Kidney tubule cell (primary cell): ENCODE data around the gene FLRT3.

ENCODE experiments used
- DNase-seq: peaks from one replicate; pipeline ENCODE4 v3.0.0-alpha.2; 2018; ENCODE audit warnings: low spot score

FLRT3 gene

DNA sequence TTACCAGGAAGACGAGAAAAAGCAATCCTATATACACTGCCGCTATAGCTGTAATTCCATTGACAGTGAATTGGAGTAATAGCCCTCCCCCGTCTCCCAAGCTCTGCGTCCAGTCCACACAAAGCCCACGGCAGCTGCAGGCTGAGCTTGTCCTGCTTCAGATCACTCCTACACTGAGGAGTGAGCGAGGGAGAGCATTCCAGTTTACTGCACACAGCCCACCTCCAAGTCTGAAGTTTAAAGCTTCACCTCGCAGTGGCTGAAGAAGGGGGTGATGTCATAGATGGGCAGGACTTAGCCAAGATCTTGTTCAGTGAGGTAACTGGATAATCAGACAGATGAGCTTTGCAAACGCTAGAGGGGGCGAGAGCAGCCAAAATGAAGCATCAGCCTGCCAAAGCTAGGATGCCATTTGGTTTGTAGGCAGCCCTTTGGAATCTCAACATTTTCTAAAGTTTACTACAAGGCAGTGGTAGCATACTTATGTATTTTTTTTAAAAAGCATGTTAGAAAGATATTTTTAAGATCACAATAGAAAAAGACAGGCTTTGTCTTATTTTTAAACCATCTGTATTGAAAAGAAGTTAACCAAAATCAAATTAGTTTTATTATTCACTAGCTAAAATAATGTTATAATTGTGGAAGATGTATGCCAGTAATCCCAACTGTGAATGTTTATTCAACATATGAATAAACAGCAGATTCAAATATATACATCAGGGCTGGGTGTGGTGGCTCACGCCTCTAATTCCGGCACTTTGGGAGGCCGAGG, at the start of gene FLRT3:
Gene FLRT3, minus strand, starts transcription at position 213 of the 772 bp plus-strand sequence. CDS start 10,106 bp downstream, outside the sequence.
- peak; percentile 98 for DNase-seq

DNA sequence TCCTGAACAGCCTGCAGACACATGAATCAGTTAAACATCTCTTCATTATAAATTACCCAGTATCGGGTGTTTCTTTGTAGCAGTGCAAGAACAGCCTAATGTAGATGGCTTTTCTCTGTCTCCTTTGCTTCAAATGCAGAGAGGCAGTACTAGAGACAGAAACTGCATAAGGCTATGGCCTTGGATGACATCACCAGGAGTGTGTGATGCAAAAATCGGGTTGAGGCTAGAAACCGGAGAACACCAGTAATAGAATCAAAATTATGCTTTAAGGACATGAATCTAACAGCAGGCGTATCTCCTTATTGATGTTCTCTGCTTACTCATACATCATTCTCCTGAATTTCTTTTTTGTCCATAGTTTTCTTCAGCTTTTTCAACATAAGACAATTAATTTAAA, 49.3 kb upstream of the FLRT3 start:
- no peak for DNase-seq

DNA sequence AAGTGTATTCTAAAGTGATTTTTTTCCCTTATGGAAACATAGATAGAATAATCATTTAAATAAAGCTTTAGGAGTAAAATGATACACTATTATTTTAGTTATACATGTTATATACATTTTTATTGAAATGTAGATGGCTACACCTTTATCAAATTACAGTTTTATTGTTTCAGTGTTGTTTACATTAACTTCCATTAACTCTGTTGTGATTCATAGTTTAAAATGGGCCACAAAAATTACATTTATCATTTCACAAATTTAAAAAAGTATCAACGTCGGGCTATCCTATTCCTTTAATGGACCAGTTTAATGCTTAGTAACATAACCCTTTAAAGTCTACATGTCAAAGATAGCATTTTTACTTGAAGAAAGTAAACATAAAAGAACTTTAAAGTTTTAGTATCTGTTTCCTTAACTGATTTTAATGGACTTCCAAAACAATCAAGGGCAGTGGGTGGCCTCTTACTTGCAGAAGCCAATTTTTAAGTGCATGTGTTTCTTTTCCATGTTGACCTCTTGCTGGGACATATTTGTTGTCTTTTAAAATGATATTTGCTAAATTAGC, 47.8 kb upstream of the FLRT3 start:
- DNase-seq = no peak

DNA sequence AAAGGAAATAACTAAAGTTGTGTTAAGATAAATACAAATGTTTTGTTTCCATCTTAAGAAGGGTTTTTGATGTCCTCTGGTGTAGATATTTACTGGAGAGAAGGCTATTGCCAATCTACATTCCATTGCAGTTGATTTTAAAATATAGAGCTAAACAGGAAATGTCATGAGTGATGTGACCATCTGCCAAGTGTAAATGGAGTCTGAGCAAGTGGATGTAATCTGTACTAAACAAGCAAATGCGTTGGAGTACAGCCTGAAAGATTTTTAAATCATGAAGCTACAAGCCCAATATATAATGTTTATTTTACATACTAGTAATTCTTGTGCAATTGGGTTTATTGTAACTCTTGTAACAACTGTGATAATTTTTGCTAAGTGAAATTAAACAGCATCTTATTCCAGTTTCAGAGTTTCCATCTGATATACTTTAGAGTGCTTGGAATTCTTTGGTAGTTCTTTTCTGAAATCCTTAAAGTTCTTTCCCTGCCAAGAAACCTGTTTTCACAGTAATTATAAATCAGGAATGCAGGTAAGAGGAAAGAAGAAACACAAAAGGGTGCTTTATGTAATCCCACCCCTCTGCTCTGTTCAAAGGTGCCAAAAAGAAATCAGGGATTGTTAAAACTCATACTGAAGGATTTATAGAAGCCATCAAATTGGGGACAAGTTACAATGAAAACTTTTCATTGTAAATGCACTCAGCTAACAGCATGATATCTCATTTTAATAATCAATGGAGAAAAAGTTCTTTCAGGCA, 47.2 kb upstream of the FLRT3 start:
- no peak for DNase-seq

DNA sequence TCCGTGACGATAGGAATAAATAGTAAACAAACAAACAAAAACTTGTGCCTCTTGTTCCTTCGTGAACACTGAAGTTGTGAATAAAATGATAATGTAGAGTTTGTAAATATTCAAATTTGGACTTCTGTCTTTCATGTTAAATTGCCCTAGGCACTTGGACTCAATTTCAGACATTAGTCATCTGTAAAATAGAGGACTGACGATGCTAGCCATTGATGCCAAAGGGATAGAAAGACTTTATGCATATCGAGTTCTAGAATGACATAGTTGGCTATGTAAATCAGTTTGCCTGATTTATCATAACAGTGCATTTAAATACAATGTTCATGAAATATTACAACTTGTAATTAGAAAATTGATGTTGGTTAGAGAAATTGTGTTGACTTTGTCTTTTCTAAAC, 45.9 kb upstream of the FLRT3 start:
- DNase-seq = no peak

DNA sequence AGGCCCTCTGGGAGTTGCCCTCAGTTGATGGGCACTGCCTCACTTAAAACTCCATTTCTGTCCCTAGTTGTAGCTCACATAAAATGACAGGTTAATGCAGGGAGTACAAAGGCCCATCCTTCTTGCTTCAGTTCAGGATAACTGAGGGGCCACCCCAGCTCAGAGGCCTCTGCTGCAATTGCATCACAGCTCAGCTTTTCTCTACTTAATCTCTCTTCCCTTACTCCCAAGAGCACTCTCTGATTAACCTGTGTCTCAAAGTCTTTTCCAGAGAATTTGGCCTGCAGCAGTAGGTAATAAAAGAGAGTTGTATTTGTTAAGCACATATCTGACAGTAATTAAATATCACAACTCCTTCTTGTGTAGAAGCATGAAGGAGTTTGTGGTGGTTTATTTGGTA, 40.9 kb upstream of the FLRT3 start:
- no peak for DNase-seq

DNA sequence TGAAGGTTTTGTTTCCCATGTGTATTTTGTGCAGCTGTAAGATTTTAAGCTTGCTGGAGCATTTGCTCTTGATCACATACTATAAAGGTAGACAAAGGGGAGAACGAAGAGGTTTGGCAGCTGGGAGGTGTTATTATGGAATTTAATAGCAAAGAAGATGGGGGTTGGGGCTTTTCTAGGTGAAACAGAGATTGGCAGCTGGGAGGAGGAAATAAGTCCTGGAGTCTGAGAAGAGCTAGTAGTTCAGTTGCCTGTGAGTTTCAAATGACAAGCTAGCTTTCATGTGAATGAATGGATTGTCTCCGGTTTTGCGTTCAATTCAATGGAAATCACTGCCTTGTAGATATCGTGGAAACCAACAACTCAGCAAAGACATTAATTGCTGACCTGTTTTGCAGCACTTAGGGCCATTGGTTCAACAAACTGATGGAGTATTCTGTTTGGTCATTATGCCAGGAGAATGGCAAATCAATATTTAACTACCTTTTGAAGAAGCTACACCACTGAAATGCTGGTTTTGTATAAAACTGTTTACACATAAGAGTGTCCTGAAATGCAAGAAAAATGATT, 38.1 kb upstream of the FLRT3 start:
- no peak for DNase-seq

DNA sequence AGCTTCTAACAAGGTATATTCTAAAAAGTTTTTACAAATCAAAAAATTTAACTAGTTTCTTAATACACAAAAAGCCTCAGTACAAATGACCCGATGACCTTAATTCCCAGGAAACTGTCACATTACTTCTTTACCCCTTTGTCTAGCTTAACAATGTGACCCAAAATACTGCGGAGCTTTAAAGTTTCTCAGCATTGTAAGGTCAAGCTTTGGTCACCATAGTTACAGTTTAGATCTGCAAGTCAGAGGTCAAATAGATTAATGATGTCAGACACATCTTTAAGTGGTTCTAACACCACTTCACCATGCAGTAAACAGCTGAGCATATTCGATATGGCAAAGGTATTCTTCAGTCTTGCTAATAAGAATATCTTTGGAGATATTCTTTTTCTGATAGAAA, 36.8 kb upstream of the FLRT3 start:
- no peak for DNase-seq

DNA sequence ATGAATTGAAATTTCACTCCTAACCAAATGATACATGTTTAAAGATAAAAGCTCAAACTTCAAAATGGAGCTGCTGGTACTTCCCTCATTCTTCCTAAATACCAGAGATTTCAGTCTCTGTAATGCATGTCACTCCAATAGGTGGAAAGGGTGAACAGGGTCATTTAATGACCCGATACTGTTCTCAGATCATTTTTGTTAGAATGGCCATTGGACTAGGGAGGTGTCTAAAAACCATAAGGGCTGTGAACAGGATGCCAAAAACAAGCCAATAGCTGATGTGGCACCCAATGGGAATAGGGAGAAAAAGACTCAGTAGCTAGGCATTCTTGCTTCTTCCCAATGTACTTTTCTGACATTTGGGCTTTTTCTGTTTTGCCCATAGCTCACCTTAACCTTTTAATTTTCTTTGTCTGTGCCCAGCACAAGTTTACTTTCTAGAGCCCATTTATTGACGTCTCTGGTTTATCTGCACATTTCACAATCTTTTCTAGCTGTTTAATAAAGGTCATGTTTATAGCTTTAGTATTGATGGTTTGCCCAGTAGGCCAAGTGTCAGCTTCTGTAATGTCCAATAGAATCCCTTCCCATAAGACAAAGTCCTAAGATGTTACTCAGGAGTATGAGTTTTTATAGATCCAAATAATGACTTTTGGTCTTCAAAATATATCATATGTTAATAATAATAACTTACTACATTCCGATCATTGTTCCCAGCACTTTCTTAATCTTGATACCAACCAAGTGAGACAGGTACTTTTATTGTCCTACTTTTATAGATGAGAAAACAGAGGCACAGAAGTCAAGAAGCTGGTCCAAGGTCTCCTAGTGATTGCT, 24.3 kb upstream of the FLRT3 start:
- DNase-seq = no peak

DNA sequence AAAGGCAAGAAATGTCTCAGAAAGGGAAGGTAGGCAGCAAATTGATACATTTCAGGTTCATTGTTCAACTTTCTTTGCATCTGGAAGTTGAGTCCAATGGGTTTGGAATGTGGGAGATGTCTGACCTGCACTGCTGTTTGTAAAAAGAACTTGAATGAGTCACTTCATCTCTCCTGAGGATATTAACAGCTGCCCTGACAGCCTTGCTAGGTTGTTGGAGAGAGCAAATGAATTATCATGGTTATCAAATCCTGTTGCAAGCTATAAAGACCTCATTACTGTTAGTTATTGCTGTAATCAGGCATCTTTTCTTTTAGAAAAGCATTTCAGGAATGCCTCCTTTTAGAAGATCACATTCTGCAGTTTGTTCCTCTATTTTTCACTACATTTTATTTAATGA, 23.0 kb upstream of the FLRT3 start:
- DNase-seq = peak; percentile 52

DNA sequence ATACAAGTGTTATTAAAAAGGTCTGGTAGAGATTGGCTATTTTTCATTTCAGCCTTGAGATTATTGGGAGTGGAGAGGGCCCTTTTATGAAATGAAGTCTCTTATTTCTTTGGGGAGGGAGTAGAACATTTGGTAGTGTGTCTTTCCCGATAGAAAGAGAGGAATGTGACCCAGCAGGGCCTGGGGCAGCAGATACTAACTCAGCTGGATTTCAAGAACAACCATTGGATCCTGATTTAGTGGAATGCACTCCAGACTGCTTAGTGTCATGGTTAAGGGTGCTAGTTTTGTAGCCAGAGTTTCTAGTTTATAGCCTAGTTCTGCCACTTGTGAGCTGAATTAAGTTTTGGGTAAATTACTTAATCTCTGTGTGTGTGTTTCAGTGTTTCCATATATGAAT, 18.4 kb upstream of the FLRT3 start:
- no peak for DNase-seq

DNA sequence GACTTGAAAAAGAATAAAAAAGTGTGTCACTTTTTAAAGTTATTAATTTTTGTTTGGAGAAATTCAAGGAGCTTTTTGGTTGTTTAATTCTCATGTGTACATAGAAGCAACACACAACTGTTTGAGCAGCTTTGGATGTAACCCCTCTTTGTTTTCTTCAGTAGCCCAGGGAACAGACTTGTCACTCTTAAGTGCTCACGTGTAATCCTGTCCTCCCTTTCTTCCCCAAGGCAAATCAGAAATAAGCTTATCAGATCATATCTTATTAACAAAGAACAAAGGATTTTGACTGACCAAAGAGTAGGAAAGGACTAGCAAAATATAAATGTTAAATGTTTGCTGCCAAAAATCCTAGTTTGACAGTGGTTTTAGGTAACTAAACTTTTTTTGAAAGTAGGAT, 7.3 kb upstream of the FLRT3 start:
- no peak for DNase-seq

DNA sequence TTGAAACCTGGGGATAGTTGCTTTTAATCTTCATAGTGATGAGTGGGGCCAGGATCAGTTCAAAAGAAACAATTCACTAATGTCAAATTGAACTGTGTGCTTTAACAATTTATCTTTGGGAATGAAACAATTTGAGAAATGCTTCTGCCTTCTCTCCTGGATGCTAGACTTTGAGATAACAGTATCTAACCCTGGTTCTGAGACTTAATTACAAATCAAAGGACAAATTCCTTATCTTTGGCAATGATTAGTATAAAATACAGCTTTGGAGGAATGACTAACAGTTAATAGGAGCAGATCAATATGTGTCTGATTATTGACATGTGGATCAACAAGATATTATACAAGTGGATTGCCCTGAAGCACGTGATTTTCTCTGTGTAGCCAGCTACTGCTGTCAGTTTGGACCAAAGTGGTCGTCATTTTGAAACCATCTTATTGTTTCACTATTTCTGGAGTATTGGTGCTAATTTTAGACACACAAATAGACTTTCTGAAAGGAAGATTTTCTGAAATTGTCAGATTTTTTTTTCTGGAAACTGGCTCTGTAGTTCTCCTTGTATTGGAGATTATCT, 6.2 kb upstream of the FLRT3 start:
- no peak for DNase-seq

DNA sequence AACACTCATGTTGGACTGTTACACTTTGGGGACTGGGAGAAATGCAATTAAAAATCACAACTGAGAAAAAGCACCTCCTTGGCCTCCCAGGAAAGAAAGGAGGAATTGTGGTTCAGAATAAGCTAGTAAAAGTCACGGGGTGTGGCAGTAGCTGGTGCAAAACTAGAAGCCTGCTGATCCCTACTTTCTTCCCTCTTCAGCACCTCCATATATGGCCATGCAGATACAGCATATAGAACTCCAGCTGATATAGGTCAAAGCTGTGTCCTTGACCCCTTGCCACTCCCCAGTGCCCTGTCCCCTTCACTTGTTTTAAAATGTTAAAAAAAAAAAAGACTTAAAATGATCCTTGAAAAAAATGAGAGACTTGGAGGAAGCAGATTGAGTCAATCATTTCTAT, 5.5 kb upstream of the FLRT3 start:
- DNase-seq = no peak

DNA sequence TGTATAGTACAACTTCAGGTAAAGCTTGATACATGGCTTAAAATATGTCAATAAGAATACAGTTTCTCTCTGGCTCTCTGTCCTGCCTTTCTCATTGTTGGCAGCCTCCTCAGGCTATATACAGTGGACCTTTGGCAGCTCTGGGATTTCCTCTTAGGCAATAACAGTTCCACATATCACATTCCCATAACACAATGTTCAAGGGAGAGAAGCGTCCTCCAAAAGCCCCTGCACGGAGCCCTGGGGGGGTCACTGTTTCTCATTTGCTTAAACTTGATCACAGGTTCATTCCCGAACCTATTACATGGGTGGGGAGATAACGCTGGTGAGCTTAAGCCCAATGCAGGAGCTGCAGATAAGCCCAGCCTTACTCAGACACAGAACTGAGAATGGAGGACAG, 4.4 kb upstream of the FLRT3 start:
- no peak for DNase-seq

DNA sequence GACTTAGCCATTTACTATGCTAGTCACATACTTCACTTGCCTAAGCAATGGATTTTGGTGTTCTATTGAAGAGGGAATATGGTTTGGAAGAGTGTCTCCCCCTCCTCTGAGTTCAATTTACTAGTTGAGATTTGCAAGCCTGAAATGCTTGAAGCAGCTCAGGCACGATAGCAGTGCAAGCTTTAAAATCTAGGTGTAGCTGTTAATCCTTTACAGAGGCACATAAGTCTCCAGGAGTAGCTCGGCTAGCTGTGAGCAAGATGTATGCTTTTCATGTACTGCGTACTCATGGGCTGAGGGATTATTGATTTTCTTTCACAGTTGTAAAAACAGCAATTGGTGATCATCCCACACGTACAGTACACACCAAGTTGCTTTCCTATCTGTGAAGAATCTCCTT, 726 bp downstream of the FLRT3 start:
- DNase-seq = peak; percentile 56

DNA sequence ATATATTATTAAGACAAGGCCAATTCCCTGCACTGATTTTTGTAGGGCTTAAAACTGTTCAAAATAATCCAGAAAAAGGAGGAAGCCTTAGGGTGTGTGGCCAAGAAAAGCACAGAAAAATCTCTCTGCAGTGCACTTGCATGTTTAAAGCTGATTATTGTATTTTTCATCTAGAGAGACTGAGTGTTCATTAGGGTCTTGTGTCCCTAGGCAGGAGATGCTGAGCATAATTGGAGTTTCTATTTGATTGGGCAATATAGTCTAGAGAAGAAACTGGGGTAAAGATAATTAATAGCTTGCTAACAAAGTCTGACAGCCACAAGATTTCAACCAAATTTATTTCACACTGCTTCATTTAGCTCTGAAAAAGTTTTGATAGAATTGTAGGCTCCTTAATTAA, 2.4 kb downstream of the FLRT3 start:
- DNase-seq = no peak

DNA sequence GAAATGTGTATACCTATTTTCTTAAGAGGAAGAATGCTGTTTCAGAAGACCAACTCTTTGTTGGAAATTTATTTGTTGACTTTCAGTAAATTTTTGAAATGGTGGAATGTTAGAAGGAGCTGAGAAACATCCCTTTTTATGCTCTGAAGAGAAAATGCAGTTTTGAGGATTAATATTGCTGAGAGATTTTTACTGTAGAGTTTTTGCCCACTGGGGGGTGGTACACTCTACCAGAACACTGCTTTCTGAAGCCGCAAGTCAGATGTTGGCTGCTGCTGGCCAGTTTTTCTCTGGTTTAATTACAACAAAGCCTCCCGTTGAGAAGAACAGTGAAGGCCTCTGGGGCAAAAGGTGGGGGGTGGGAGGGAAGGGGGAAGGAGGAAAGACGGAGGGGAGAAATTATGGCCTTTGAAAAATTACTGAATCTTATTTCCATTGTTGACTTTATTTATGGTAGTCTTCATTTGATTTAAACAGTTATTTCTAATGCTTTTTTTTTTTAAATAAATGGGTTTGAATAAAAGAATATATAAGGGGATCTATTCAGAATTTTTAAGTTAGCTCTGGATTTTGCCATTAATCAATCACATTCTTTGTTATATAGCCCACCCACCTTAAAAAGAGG, 3.0 kb downstream of the FLRT3 start:
- DNase-seq = peak; percentile 78

DNA sequence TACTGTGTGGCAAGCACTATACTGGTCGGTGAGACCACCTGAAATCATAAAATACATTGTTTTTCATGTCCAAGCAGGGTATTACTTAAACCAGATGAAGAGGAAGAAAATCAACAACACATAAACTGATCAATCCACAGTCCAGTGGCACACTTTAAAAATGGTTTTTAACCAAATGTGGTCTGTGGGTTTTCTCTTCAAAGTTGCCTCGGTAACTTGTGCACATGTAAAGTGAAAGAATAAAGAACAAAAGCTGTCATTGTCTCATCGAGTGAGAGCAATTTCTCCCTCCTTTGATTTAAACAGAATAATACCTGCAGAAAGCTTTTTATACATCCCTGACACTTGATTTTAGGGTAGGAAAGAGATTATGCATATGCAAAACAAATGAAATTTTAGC, 3.7 kb downstream of the FLRT3 start:
- no peak for DNase-seq

DNA sequence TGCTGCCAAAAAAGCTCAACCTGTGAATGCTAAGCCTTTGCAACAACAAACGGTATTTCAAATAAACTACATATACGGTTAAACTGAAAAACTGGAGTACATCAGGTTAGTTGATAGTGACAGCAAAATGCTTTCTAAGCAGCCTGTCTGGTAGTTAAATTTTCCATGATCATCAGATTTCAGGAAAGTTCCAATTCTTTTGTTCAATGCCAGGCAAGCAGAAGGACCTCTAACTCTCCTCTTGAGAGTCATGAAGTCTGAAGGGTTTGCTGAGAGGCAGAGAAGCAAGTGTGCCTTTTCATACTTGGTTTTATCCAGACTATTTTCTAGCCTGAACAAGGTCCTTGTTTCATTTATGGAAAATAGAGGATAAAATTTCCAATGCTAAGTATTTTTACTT, 4.5 kb downstream of the FLRT3 start:
- DNase-seq = no peak

DNA sequence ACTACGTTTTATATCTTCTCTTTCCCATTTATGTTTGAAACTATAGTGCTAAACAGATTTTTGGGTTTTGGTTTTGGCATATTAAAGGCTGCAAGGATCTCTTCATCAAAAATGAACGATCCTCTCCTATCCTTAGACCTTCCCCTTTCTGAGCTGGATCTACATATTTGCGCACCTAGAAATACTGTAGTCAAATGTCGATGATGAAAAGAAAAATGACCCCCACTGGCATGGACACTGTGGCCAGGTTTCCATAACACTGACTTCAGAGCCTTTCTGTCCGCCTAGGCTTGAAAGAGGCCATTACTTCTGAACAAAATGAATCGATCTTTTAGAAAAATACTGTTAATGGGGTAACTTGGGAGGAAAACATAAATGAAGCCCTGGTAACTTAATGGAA, 5.8 kb downstream of the FLRT3 start:
- peak; percentile 45 for DNase-seq
